ENCODE measurements around the gene WNT9A.

Gene WNT9A

GRCh38 chr1:227924168-227924832 lies 23.4 kb downstream of the WNT9A start:
- DNase-seq: no peak

GRCh38 chr1:227923353-227924167 lies 24.2 kb downstream of the WNT9A start:
- DNase-seq: no peak

DNA sequence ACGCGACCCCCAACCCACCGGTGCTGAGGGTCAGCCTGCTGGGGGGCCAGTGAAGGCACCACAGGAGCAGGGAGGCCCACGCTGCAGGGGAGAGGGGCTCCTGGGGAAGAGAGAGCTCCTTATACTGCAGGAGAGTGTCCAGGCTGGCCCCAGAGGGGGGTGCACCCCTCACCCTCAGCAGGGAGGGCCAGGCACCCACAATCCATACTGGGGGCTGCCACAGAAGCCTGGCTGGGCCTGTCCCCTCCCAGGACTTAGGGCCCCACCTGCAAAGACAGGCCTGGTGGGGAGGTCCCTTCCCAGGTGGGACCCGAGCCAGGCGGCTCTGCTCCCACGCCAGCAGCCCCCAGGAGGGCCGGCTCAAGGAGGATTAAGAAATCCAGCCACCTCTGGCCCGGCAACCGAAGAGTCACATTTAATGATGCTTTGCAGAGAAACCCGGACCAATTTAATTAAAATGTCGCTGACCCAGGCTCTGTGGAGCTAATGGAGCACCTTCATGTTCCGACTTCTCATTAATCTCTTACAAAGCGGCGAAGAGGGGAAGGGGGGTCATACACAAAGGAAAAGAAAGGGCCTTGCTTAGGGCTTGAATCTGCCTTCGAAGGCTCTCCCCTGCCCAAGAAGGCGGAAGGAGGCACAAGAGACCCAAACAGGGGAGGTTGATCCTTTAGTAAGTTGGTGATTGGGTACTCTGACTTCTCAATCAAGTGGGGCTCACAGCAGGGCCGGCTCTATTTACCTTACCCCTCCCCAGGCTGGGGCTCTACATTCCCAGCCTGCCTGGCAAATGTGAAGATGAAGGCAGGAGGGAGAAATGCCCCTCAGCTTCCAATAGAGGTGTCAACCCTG lies 25.0 kb downstream of the WNT9A start:
- DNase-seq: no peak

DNA sequence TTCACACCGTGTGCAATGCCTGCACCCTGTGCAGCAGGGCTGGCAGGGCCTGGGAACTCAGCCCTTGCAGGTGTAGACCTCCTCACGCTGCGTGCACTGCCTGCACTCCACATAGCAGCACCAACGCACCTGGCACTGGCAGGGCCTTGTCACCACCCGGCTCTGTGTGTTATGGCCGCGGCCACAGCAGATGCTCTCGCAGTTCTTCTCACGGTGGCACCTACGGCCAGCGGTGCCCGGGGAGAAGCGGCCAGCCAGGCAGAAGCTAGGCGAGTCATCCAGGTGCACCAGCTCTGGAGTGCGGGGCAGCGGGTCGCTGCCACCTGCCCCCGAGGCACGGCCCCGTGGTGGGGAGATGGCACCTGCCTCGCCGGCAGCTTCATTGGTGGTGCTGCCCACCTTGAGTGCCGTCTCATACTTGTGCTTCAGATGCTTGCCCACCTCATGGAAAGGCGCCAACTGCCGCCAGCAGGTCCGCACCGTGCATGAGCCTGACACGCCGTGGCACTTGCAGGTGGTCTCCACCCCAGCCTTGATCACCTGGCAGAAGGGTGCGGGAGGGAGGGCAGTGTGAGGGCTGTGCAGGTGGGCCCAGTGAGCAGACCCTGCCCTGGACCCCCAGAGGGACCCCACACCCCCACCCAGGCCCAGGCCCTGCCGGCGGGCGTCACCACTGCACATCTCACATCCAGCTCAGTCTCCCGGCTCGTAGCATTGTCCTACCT lies 26.1 kb downstream of the WNT9A start:
- no peak for DNase-seq

DNA sequence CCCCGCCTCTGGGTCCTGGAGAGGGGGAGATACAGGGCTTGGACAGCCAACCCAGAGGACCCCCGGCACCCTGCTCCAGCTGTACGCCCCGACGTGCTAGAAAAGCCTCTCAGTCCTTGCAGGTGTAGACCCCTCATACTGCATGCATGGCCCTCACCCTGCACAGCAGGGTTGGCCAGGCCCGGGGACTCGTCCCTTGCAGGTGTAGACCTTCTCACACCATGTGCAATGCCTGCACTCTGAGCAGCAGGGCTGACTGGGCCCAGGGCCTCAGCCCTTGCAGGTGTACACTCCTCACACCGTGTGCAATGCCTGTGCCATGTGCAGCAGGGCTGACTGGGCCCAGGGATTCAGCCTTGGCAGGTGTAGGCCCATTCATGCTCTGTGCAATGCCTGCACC lies 26.8 kb downstream of the WNT9A start:
- no peak for DNase-seq

DNA sequence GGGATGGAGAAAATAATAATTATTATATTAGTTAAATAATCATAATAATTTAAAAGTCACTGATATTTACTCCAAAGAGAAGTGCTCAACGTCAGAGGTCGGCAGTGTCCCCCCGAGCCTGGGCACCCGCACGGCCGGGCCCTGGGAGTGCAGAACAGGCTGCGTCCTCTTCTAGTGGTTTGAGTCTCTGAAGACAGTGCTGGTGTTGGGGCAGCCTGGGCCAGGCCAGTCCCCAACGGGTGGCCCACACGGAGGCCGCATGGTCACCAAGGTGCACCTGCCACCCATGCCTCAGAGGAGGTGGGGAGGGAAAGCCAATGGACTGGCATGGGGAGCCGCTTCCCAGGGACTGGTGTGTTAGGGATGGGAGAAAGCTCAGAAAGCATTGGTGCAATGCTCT lies 27.3 kb downstream of the WNT9A start:
- no peak for DNase-seq

GRCh38 chr1:227919906-227920305 lies 27.8 kb downstream of the WNT9A start:
- DNase-seq: no peak

- no peak for DNase-seq
Observed at GRCh38 chr1:227918736-227919135, 29.0 kb downstream of the WNT9A start.

DNA sequence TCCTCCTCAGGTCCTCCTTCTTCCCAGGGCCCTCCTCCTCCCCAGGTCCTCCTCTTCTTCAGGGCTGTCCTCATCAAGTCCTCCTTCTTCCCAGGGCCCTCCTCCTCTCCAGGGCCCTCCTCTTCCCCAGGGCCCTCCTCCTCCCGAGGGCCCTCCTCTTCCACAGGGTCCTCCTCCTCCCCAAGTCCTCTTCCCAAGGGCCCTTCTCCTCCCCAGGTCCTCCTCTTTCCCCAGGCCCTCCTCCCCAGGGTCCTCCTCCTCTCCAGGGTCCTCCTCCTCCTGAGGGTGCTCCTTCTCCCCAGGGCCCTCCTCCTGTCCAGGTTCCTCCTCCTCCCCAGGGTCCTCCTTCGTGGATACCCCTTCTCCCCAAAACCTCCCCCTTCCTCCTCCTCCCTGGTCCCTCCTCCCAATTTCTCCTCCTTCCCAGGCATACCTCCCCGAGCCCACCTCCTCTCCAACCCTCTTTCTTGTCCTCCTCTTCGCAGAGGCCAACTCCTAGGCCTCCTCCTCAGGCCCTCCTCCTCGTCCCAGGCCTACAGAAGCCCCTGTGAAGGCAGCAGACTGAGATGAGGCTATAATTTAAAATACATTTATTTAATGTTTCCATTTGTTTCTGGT lies 29.5 kb downstream of the WNT9A start:
- no peak for DNase-seq

DNA sequence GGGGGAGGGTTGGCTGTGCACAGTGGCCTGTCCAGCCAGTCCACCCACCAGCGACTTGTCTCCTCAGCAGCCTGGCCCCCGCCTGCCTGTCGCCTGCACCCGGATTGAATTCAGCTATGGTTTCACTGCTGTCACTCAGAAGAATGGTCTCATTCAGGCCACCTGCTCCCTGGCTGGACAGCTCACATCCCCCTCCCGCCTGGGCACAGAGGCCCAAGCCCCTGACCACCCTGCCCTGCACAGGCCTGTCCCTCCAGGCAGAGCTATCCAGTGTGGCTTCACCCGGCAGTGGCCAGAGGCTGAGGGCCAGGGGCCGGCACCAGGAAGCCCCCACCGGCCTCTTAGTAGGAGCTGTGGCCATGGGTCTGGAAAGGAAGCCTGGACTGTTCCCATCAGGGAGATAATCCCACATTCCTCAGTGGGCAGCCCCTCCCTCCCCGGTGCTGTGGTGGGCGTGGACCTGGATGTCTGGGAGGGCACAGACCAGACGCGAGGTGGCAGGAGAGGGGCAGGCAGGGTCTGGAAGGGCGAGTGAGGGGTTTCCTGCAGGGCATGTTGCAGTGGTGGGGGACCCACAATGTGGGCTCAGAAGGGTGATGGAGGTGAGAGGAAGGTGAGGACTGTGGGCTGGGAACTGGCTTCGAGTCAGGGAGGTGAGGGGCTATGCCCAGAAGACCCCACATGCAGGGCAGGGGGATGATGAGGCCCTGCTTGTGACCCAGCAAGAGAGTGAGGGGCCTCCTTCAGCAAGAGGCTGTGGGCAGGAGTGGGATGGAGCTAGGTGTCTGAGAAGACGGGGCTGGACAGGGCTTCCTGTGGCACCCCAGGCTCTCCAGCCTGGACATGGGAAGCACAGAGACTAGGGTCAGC lies 30.4 kb downstream of the WNT9A start:
- no peak for DNase-seq

- DNase-seq: no peak
Observed at GRCh38 chr1:227916655-227917054, 31.1 kb downstream of the WNT9A start.

GRCh38 chr1:227915564-227916553 lies 31.9 kb downstream of the WNT9A start:
- DNase-seq: no peak

- DNase-seq: no peak
Observed at GRCh38 chr1:227914801-227915563, 32.8 kb downstream of the WNT9A start.

DNA sequence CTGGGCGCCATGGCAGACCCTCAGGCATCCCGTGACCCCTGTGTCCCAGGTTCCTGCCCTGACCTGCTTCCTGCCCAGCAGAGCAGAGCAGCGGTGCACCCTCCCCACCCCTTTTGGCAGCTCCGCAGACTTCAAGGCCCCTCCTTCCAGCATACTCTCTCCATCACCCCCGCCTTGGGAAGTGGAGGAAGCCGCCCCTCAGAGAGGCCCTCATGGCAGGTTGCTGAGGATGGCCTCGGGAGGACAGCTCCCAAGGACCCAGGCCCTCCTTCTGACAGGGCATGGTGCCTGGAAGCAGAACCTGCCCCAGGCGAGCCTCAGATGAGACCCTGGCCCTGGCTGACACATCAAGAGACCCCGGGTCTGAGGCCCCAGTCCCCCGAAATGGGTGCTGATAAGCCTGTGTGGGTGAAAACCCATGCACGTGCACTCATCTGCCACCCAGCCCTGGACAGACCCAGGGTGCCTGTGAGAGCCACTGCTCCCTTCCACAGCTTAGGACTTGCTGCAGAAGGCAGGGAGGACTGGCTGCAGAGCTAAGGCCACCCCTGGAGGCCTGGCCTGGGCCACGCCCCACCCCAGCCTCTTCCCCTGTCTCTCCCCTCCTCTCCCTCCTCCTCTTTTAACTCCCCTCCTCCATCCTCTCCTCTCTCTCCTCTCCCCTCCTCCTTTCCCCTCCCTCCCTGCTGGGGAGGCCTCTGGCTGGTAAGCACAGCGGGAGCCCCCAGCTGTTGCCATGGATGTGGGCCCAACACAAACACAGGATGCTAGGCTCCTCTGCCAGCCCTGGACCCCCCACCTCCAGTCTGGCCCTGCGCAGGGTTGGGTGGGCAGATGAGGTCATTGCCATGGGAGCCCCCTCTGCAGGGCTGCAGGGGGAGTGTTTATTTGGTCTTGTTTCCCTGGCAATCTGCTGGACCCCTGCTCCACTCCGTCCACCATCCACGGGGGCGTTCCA lies 33.7 kb downstream of the WNT9A start:
- DNase-seq: peak; percentile 37

DNA sequence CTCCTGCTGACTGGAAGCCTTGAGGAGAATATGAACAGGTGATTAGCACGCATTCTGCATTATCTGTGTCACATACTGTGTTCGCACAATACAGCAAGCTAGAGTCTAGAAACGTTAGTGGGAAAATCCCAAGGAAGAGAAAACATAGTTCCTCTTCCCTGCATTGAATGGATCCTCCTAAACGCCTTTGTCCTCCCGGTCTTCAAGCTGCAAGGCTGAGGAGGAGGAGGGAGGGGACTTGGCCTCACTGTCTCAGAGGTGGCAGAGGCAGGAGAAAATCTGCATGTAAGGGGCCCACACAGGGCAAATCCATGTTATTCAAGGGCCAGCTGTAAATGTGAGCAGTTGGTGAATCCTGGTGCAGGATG lies 34.4 kb downstream of the WNT9A start:
- DNase-seq: no peak

GRCh38 chr1:227912866-227913265 lies 34.9 kb downstream of the WNT9A start:
- no peak for DNase-seq

- DNase-seq: no peak
Observed at GRCh38 chr1:227911376-227911775, 36.4 kb downstream of the WNT9A start.

- DNase-seq: no peak
Observed at GRCh38 chr1:227910511-227911153, 37.1 kb downstream of the WNT9A start.

All from NCI-H1417 treated with DMSO at 0.1 percent for 48 hours (cell line).